HFF-Myc (cell line): Measurements from ENCODE around the gene DMAC2L.

Experiments
- DNase-seq: peaks from one replicate; pipeline ENCODE4 v3.0.0-alpha.2; 2011; ENCODE audit warnings: low read depth; ENCODE audit errors: extremely low read depth
- H3K4me3 ChIP-seq: replicated peaks from 2 replicates; pipeline ENCODE4 v1.5.1; 2011; ENCODE audit warnings: low read depth, mild to moderate bottlenecking, control low read depth, low read length
- CTCF ChIP-seq: IDR thresholded peaks from 2 replicates; pipeline ENCODE4 v1.5.1; 2012; ENCODE audit warnings: mild to moderate bottlenecking, low read depth, low read length, control low read depth; ENCODE audit errors: missing control alignments

Gene DMAC2L, protein sequence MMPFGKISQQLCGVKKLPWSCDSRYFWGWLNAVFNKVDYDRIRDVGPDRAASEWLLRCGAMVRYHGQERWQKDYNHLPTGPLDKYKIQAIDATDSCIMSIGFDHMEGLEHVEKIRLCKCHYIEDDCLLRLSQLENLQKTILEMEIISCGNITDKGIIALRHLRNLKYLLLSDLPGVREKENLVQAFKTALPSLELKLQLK

DNA sequence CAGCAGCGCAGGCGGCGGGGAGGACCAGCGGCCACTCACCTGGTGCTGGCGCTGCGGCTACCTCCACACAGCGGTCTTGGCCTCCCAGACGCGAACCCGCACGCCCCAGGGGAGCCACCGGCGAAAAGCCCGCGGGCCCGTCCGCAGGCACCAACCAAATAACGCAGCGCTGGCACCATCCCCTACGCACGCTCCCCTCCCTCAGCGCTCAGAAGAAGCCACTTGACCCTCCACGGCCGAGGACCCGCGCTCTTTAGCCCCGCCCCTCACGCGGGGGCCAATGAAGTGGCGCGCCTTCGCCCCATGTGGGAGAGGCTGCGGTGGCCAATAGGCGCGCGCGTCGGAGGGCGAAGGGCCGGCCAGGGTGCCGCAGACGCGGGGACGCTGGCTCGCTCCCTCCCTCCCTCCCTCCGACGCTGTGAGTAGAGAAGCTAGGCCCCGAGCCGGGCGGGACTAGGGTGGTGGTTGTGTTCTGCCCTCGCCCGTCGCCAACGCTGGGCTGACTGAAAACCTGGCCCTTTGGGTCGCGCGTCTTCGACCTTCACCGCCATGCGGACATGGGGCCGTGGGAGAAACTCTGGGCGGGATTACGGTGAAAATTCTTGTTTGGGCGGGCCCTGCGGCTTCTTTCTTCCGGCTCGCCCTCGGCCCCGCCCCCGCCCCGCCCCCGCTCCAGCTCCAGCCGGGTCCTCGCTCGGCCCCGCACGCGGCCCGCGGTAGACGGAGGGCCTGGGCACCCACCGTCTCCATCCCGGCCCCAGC is at the start of gene DMAC2L, which contains the start of gene L2HGDH:
Gene DMAC2L, plus strand, starts transcription at position 353 of the 762 bp plus-strand sequence. CDS start 9,164 bp downstream, outside the sequence.
Gene L2HGDH, minus strand, starts transcription at position 258 of the 762 bp plus-strand sequence. Its CDS starts 79 bp downstream, at position 179.
- peak within 1 kb of the TSS; percentile 90 for H3K4me3 ChIP-seq

DNA sequence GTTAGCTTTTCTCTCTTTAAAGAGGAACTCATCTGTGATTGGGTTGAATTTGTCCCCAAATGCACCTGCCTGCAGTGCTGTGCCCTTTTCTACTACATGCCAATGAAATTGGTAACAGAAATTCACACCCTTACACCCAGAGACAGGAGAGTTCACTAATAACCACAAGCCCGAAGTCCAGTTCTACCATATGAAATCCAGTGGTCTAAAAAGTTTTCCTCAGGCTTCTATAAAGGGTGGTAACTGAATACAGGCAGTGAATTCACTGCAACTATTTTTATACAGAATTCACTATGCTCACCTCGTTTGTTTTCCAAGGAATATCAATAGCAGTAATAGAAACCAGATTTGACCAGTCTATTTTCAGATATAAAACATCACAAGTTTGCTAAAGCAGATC is 49.3 kb upstream of the DMAC2L start:
- DNase-seq: no peak
- no peak overlapping the region for H3K4me3 ChIP-seq
- TF ChIP-seq CTCF: no peak

More for the DNA sequence above, at the start of gene DMAC2L, which contains the start of gene L2HGDH:
- no peak for TF ChIP-seq CTCF
- peak; percentile 59 for DNase-seq

- no peak for DNase-seq
Measured at GRCh38 chr14:50263321-50263720, 48.8 kb upstream of the DMAC2L start.

GRCh38 chr14:50265029-50265428 is 47.1 kb upstream of the DMAC2L start:
- no peak for DNase-seq
- H3K4me3 ChIP-seq: no peak overlapping the region
- no peak for TF ChIP-seq CTCF

More at GRCh38 chr14:50263321-50263720, 48.8 kb upstream of the DMAC2L start:
- no peak overlapping the region for H3K4me3 ChIP-seq
- no peak for TF ChIP-seq CTCF

DNA sequence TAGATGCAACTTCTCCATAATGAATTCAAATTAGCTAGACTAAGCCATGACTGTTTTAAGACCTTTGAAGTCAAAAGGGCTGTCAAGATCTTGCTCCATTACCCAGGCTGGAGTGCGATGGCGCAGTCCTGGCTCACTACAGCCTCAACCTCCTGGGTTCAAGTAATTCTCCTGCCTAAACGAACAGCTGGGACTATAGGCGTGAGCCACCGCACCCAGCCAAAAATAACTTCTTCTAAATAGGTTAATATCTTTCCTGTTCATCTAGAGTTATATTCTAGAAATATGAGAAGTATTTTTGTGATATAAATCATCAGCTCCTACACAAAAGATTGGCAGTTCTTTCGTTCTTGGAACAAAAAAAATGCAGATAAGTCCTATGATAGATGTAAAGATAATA is 41.2 kb upstream of the DMAC2L start:
- TF ChIP-seq CTCF: no peak
- DNase-seq: no peak
- no peak overlapping the region for H3K4me3 ChIP-seq

- no peak for DNase-seq
- no peak overlapping the region for H3K4me3 ChIP-seq
- no peak for TF ChIP-seq CTCF
Measured at GRCh38 chr14:50272498-50272897, 39.6 kb upstream of the DMAC2L start.
